Epithelial cell of proximal tubule (primary cell): Measurements from ENCODE around the gene ENGASE. TPM values are rescaled to one million over a fixed set of nuclear protein-coding genes. Genes with fewer than 3 reads are reported as not detected.

ENCODE experiments used
- DNase-seq: peaks from one replicate; pipeline ENCODE4 v3.0.0-alpha.2; 2011; ENCODE audit warnings: low read depth
- H3K4me3 ChIP-seq: 2 replicates; pipeline ENCODE4 v1.5.1; 2011; ENCODE audit warnings: low read depth, mild to moderate bottlenecking, low read length
- total RNA-seq: library from RNA; depleted of rRNA; stranded (reverse); fragments of >200 nt; gene quantifications from 2 replicates; pipeline ENCODE4 v1.2.3, GENCODE V29; 2015
- TF ChIP-seq, protein P1 (sequence below): conservative IDR thresholded peaks from 2 replicates; pipeline ENCODE4 v1.5.1; 2012; ENCODE audit warnings: low read depth, mild to moderate bottlenecking, low read length

ENGASE gene
- total RNA-seq, 1 donor from 2014 or later, result 10.4 TPM

DNA sequence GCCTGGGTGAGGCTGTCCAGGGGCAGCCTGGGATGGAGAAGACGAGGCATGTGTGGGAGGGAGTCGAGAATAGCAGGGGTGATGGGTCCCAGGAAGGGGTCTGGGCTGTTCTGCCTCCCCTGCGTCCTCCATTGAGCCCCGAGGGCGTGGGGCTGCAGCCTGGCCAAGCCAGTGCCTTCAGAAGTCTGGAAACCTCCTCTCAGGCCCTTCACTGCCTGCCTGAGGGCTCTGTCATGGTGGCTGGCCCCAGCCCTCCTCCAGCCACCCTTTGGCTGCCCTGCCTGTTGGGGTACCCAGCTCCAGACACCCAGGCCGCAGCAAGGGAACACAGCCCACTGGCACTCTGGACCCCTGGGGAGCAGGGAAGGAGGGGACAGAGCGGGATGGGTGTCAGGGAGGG, 27.6 kb downstream of the ENGASE start:
- no peak overlapping the region for H3K4me3 ChIP-seq

DNA sequence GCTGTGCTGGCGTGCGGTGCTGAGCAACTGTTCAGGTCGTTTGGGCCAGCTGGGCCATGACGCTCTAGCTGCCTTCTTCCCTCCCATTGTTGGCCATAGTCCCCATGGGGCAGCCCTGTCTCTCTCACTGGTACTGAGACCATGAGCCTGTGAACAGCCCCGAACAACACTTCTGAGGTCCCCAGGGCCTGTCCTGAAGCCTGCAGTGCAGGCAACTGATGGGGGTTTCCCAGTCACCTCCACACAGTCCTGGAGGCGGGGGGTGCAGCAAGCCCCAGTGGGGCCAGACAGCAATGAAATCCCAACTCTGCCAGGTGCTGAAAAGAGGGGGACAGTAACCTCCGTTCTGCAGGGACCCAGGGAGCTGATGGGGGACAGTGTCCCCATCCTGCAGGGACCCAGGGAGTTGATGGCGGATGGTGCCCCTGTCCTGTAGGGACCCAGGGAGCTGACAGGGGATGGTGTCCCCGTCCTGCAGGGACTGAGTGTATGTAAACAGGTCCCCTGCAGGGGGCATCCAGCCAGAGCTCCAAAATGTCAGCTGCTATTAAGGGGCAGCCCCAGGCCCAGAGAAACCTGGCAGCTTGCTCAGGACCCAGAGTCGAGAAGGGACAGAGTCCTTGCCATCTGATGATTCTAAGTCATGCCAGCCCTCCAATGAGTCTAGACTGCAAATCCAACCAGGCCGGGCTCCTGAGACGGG, 30.4 kb downstream of the ENGASE start:
- no peak overlapping the region for H3K4me3 ChIP-seq
- TF ChIP-seq, protein P1, sequence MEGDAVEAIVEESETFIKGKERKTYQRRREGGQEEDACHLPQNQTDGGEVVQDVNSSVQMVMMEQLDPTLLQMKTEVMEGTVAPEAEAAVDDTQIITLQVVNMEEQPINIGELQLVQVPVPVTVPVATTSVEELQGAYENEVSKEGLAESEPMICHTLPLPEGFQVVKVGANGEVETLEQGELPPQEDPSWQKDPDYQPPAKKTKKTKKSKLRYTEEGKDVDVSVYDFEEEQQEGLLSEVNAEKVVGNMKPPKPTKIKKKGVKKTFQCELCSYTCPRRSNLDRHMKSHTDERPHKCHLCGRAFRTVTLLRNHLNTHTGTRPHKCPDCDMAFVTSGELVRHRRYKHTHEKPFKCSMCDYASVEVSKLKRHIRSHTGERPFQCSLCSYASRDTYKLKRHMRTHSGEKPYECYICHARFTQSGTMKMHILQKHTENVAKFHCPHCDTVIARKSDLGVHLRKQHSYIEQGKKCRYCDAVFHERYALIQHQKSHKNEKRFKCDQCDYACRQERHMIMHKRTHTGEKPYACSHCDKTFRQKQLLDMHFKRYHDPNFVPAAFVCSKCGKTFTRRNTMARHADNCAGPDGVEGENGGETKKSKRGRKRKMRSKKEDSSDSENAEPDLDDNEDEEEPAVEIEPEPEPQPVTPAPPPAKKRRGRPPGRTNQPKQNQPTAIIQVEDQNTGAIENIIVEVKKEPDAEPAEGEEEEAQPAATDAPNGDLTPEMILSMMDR, result no peak
- DNase-seq, result no peak

More for the DNA sequence above, 27.6 kb downstream of the ENGASE start:
- TF ChIP-seq, protein P1, result no peak
- no peak for DNase-seq

DNA sequence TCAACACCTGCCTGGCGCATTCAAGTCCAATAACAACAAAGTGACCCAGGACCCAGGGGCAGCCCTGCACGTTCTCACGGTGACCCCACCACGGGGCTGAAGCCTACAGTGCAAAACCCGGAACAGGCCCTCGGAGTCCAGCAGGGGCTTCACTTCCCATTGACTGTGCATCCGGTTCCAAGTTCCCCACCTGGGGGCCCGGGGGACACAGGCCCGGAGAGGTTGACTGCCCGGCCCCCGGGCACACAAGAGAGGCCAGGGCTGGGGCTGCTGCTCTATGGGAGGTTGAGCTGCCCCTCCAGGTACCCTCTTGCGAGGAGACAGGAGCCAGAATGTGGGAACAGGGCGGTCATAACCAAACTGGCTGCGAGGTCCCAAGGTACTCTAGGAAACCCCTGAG, 31.3 kb downstream of the ENGASE start:
- H3K4me3 ChIP-seq, result no peak overlapping the region
- no peak for DNase-seq
- TF ChIP-seq, protein P1, result no peak

DNA sequence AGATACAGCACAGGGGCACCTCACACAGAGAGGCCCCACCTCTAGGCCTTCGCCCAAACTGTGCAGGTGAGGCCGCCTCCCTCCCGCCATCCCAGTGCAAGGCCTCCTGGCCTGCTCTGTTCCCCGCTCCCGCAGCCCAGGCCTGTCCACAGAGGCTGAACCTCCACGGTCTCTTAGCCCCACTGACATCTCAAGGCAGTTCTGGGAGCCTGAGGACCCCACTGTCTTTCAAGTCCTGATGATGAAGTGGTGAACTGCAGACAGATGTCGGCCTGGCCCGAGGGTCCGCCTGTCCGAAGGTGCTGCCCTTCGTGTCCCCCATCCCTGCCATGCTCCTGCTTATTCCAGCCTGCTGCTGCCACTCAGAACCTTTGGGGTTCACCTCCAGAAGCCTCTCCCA, 32.3 kb downstream of the ENGASE start:
- H3K4me3 ChIP-seq, result no peak overlapping the region
- TF ChIP-seq, protein P1, result no peak
- no peak for DNase-seq

DNA sequence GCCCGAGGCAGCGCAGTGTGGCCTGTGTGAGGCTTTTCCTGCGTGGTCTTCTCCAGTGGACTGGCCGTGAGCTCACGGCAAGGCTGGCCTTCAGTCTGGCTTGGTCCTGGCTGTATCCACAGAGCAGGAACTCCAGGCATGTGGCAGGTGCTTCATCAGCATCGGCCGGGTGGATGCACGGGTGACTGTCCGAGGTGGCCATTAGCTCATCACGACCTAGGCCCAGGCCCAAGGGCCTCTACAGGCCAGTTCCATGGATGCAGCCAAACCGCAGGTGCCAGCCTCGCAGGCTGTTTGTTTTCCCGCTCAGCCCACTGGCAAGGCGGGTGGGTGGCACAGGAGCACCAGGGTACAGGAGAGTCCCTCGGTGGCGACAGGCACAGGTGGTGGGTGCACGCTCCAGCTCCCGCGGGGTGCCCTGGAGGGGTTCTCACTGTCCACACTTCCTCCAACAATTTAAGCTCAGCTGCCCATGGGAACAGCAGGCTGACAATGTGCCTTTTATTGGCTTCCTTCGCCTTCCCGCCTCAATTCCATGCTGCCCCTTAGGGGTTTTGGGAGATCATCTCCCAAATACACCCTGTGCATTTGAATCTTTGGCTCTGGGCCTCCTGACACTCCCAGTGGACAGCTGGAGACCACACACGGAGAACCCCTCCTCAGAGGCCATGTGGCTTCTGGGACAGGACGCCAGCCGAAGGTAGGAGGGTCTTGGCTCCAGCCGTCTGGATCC, 33.0 kb downstream of the ENGASE start:
- no peak overlapping the region for H3K4me3 ChIP-seq
- TF ChIP-seq, protein P1, result no peak
- no peak for DNase-seq

DNA sequence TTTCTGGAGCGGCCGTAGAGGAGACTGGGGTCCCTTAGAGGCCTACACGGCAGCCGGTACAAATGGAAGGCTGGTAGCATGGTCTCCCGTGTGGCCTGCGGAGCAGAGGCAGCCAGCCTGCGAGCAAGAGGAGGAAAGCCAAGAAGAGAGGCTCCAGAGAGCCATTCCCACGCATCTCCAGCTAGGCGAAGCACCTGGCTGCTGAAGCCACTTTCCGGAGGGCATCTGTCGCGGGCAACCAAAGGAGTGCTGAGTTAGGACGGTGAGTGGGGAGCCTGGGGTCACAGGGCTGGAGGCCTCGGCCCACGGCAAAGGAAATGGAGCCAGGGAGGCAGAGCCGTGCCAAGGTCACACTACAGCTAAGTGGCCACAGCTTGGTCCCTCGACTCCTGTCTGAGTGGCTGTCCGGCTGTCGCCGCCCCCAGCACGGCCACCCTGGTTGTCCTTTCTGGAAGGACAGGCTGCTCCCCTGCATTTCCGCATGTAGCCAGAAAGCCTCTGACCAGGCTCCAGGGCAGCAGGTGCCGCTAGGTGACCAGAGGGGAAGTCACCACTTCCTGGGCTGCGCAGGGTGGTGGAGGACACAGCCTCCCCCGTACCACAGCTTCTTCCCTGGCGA, 33.7 kb downstream of the ENGASE start:
- TF ChIP-seq, protein P1, result no peak
- no peak overlapping the region for H3K4me3 ChIP-seq
- DNase-seq, result no peak
